Measurements from ENCODE around the gene SELENOO. TPM values are rescaled to one million over a fixed set of nuclear protein-coding genes. Genes with fewer than 3 reads are reported as not detected.

SELENOO gene
- total and polyA plus RNA-seq, 2 of the 13 experiments (the other 11 are each of a cell fraction or from before 2014, with no cell fraction given), result 14.4 to 19.0 TPM

DNA sequence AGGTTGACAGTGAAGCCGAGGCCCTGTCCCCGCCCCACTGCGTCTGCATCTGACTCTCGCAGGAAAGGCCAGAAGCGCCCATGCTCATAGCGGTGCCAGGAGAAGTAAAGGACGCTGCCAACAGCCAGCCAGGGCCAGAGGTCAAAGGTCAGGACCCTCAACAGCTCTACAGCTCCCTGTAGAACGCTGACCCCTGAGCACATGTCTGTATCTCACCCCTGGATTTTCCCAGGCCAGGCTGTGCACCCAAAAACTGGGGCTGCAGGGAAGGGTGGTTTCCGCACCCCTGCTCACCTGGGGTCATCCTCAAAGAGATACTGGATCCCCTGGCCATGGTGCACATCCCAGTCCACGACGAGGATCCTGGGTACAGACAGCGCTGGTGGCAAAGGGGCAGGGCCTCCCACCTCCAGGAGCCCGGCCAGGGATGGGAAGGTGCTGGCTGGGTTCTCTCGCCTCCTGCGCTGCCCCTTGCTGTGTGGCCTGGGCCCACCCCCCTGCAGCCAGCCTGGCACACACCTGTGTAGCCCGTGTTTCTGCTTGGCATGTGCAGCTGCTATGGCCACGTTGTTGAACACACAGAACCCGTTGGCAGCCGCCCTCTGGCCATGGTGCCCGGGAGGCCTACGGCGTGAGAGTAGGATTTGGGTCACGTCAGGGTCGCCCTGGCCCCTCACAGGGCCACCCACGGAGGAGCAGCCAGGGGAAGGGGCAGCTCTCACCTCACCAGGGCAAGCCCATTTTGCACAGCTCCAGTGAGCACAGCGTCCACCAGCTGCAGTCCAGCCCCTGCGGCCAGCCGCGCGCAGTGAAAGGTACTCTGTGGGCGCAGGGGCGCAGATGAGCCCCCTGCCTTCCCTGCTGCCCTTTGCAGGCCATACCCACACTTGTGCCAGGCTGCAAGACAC, 48.8 kb downstream of the SELENOO start:
- H3K4me1 ChIP-seq (ENCODE audit: insufficient read depth, low read length), result peaks cover 49% of the 10 kb centered on the region
- H2AFZ ChIP-seq (ENCODE audit: low read length), result no peak overlapping the region
- no peak for ATAC-seq
- ChIA-PET POLR2A (interaction anchor here (1.5 to 2.3 kb wide), 5 partner anchors 8 to 276 kb away, joined by 3 to 7 read pairs (median 4); partner anchors contain the start of genes DENND6B and SCO2), CTCF (ENCODE audit: low intra/inter-chr PET ratio, low total read pairs) (interaction anchor here (1.2 kb wide), 1 partner anchor 9 kb away, joined by 4 read pairs; no protein-coding TSS in a partner anchor)
- H3K4me2 ChIP-seq (ENCODE audit: low read depth, low read length), result peak overlapping the region; percentile 96
- no peaks in the 10 kb centered on the region for H4K20me1 ChIP-seq (ENCODE audit: insufficient read depth, low read length)
- peak overlapping the region; percentile 84 for H3K9ac ChIP-seq (ENCODE audit: insufficient read depth, low read depth, low read length)
- intact Hi-C loops (cut with micrococcal nuclease; ENCODE audit: unreplicated experiment), result no loop called here
- FAIRE-seq, result no peak
- 100% methylated on average over 1 of the region's 32 CpGs for WGBS (ENCODE audit: low lambda C conversion rate)
- peaks cover 13% of the 10 kb centered on the region for H3K79me2 ChIP-seq (ENCODE audit: insufficient read depth, low read length)
- no peak overlapping the region for H3K27ac ChIP-seq (ENCODE audit: extremely low read length, insufficient read depth, low read length)
- DNase-seq (ENCODE audit: low spot score), result no peak
- TF ChIP-seq RORA (CRISPR knock-in tag; IDR thresholded peaks at IDR 0.05) (no peak), AGO2 (optimal IDR thresholded peaks at IDR 0.05; ENCODE audit: low read depth, low read length) (peak; percentile 83), NRL (CRISPR knock-in tag; IDR thresholded peaks at IDR 0.05; ENCODE audit: borderline replicate concordance) (0 out of 2 replicates have a peak, but pooled peaks have one; percentile 30), ZNF501 (CRISPR knock-in tag; IDR thresholded peaks at IDR 0.05) (no peak), NFATC3 (CRISPR knock-in tag; IDR thresholded peaks at IDR 0.05) (no peak), RBFOX2 (IDR thresholded peaks at IDR 0.05; ENCODE audit: low read depth, low read length) (peak; percentile 57)
- TF ChIP-seq, protein P1, sequence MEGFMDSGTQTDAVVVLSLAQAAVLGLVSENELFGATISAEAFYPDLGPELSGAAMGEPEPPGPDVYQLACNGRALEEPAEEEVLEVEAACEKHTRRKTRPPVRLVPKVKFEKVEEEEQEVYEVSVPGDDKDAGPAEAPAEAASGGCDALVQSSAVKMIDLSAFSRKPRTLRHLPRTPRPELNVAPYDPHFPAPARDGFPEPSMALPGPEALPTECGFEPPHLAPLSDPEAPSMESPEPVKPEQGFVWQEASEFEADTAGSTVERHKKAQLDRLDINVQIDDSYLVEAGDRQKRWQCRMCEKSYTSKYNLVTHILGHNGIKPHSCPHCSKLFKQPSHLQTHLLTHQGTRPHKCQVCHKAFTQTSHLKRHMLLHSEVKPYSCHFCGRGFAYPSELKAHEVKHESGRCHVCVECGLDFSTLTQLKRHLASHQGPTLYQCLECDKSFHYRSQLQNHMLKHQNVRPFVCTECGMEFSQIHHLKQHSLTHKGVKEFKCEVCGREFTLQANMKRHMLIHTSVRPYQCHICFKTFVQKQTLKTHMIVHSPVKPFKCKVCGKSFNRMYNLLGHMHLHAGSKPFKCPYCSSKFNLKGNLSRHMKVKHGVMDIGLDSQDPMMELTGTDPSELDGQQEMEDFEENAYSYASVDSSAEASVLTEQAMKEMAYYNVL (CRISPR knock-in tag; IDR thresholded peaks at IDR 0.05; ENCODE audit: borderline replicate concordance), result 0 out of 2 replicates have a peak, but pooled peaks have one; percentile 2
- TF ChIP-seq, protein P2, sequence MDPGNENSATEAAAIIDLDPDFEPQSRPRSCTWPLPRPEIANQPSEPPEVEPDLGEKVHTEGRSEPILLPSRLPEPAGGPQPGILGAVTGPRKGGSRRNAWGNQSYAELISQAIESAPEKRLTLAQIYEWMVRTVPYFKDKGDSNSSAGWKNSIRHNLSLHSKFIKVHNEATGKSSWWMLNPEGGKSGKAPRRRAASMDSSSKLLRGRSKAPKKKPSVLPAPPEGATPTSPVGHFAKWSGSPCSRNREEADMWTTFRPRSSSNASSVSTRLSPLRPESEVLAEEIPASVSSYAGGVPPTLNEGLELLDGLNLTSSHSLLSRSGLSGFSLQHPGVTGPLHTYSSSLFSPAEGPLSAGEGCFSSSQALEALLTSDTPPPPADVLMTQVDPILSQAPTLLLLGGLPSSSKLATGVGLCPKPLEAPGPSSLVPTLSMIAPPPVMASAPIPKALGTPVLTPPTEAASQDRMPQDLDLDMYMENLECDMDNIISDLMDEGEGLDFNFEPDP (CRISPR knock-in tag; conservative IDR thresholded peaks at IDR 0.05), result 0 out of 2 replicates have a peak, but pooled peaks have one; percentile 74
- no peaks in the 10 kb centered on the region; a peak in 1 of 5 replicates for H3K27me3 ChIP-seq (ENCODE audit: control insufficient read depth in 1 of 2, insufficient read depth in 2 of 2, low read length in 2 of 2)
- H3K36me3 ChIP-seq (replicated peaks in 1 of 2; ENCODE audit: control insufficient read depth in 1 of 2, insufficient read depth in 2 of 2, low read length in 2 of 2), result peaks cover 2 to 9% of the 10 kb centered on the region in 2 experiments; a peak in 2 of 5 replicates
- no TSS peak for BruUV-seq (replicated peaks)
- H3K4me3 ChIP-seq (replicated peaks in 1 of 3; ENCODE audit: insufficient read depth in 1 of 3, low read depth in 2 of 3, low read length in 3 of 3), result peak overlapping the region in 2 of 3 experiments; percentile 84 to 92; a peak in 4 of 6 replicates
- in situ Hi-C loops (cut with HindIII; ENCODE audit: extremely low pct_ligation_motif_present, low pct_unique_long_range_greater_than_20kb), result no loop called here
- no peaks in the 10 kb centered on the region for H3K9me3 ChIP-seq (ENCODE audit: low read length)

Data from HepG2 (cell line).